ENCODE results near the gene TMEM203.
"Not testable (repeated sequence)": the region's sequence is repeated elsewhere in the genome, so short reads cannot be mapped to it uniquely, and the experiment has no call there.

Gene TMEM203

GRCh38 chr9:137241490-137242268, 36.2 kb upstream of the TMEM203 start:
- FAIRE-seq = no peak

GRCh38 chr9:137240841-137241489, 35.5 kb upstream of the TMEM203 start, which contains the start of gene TUBB4B:
Gene TUBB4B (plus strand): TSS chr9:137241287. CDS start chr9:137241361, 74 bp downstream.
- FAIRE-seq = peak; percentile 98

GRCh38 chr9:137240318-137240840, 34.9 kb upstream of the TMEM203 start:
- FAIRE-seq = no peak

GRCh38 chr9:137239541-137240200, 34.2 kb upstream of the TMEM203 start:
- FAIRE-seq = not testable (repeated sequence)

- FAIRE-seq = no peak
These were observed 32.6 kb upstream of the TMEM203 start for GRCh38 chr9:137237759-137238726.

GRCh38 chr9:137236936-137237421, 31.5 kb upstream of the TMEM203 start:
- no peak for FAIRE-seq

GRCh38 chr9:137236238-137236935, 30.9 kb upstream of the TMEM203 start:
- FAIRE-seq = no peak

- FAIRE-seq = no peak
These were observed 30.2 kb upstream of the TMEM203 start for GRCh38 chr9:137235424-137236237.

GRCh38 chr9:137234758-137235423, 29.4 kb upstream of the TMEM203 start:
- no peak for FAIRE-seq

GRCh38 chr9:137234055-137234697, 28.7 kb upstream of the TMEM203 start:
- no peak for FAIRE-seq

GRCh38 chr9:137233143-137233980, 27.9 kb upstream of the TMEM203 start:
- FAIRE-seq = no peak

GRCh38 chr9:137232510-137232909, 27.1 kb upstream of the TMEM203 start:
- no peak for FAIRE-seq

- no peak for FAIRE-seq
These were observed 26.7 kb upstream of the TMEM203 start for GRCh38 chr9:137232101-137232500.

- no peak for FAIRE-seq
These were observed 26.1 kb upstream of the TMEM203 start for GRCh38 chr9:137231372-137232039.

GRCh38 chr9:137230705-137231371, 25.4 kb upstream of the TMEM203 start, which contains the start of gene SLC34A3:
Gene SLC34A3 (plus strand): TSS chr9:137230901. CDS start chr9:137231703, 802 bp downstream.
- FAIRE-seq = no peak

GRCh38 chr9:137229903-137230704, 24.7 kb upstream of the TMEM203 start:
- FAIRE-seq = no peak

Data from G401.6 (cell line).